ENCODE results near the gene CD164.

CD164 gene

DNA sequence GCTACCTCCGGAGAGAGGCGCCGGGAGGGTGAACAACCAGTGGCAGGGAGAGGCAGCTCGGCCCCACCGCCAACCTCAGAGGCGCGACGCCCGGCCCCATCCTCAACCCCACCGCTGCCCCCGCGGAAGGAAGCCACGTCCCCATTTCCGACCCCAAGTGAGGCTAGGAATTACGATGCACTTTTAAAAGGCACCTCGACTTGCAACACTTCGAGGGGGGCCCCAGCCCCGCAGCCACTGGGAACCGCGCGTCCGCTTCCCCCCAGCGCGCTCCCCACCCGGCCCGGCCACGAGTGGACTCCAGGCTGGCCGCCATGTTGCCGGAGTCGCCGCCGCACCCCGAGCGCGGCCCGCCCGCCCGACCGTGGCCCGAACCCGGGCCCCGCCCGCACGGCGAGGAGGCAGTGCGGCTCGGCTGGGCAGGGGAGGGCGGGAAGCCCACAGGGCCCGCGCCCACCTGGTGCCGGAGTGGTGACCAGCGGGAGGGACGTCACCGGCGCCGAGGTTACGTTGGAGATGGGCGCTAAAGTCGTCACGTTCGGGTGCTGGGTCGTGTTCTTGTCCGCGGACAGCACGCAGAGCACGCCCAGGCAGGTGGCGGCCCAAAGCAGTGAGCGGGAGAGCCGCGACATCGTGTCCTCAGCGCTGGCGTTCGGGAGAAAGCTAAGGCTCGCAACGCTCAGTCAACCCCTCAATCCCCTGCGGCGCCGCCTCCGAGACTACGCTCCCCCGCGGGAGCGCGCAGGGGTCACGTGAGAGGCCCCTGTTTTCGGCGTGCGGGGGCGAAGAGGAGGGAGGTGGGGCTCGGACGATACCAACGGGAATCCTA is at the start of gene CD164:
Gene CD164, minus strand, starts transcription at position 721 of the 829 bp plus-strand sequence. Its CDS starts 89 bp downstream, at position 632.
- FAIRE-seq, result no peak

DNA sequence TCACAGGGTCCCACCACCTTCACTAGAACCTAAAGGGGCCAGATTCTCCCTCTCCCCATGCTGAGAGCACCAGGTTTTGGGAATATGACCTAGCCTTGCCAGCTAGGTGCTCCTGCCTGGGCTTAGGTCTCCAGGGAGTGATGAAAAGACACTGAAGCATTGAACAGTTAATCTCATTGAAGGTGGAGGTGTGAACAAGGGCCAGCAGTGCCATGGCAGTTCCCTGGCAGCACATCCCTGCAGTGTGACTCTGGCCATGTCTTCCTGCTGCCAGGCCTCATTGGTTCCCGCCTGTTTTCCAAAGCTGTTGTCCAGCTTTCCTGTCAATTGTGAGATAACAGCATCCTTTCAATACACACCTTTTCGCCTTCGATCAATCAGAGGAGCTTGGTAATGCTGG is 47.2 kb upstream of the CD164 start:
- FAIRE-seq, result no peak

DNA sequence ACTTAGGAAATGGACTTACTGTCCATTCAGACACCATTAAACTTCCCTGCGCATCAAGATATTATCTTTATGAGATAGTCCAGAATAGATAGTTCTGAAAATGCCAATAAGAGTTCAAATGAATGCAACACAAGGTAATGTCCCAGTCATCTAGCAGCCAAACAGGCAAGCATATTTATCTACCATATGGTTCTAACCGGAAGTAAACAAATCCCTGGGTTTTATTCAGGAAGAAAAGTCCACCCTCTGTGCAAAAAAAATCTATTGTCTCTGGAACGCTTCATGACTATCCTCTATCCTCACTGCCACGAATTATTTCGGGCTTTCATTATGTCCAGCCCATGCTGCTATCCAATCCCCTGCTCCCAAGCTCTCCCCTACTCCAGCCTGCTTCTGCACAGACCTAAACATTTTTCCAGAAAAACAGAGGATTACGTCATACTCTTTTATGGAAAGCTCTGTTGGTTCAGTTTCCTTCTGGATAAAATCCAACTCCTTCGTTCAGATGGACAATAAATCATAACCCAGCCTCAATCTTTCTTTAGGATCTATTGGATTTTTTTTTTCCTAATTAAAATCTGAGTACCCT is 46.7 kb upstream of the CD164 start:
- FAIRE-seq, result no peak

DNA sequence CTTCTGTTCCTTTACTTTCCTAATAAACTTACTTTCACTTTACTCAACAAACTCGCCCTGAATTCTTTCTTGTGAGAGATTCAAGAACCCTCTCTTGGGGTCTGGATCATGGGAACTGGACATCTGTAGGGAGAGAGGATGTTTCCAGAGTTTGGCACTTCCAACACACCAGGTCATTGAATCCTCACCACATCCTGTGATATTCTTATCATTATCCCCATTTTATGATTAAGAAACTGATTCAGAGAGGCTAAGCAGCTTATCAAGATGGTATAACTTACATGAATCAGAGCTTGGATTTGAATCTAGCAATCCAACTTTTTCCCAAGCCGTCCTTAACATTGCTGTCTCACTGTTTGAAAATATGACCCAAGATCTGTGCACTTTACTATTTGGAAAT is 42.7 kb upstream of the CD164 start:
- no peak for FAIRE-seq

DNA sequence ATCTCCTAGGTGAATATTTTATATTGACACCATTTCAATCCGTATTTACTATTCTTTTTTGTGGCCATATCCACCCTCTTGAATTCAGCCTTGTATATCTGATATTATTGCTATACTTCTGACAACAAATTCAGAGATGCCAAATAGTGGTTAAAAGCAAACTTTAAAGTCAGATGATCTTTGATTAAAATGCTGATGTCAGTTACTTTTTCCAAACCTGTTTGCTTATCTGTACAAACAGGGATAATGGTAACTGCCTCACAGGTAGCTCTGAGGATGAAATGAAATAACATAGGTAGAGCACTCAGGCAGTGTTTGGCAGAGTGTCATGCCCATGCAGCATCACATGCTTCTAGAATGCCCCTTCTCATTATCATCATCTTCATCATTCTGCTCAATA is 38.9 kb upstream of the CD164 start:
- no peak for FAIRE-seq

DNA sequence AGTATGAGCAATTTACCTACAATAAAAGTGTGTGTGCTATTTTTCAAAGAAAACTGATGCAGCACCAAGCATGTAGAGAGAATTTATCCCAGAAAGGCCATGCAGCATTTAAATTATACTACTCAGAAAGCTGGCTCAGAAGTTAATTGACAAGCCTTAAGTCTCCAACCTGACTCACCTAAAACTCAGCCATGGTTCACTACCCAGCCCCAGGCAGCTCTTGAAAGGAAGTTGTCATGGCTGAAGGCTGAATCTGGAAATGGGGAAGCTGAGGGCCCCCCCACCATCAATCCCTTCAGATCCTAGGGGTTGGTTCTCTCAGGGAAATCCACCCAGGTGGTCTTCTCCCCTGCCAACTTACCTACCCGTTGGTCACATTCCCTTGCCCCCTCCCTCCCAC is 38.5 kb upstream of the CD164 start:
- no peak for FAIRE-seq

DNA sequence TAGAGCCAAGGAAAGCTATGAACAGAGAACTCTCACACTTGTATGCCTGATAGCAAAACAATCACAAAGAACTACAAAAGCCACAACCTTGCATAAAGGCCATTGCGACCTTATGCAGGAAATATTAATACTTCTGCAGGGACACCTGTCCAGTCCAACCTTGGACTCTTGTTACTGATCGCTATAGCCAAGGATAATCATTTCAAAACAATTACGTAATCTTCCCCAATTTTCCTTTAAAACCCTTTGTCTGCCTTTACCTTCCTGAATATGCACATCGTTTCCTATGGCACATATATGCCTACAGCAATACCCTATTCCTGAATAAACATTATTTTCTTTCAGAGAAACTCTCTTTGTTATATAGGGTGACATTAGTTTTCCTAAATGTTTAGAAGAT is 35.4 kb upstream of the CD164 start:
- FAIRE-seq, result no peak

DNA sequence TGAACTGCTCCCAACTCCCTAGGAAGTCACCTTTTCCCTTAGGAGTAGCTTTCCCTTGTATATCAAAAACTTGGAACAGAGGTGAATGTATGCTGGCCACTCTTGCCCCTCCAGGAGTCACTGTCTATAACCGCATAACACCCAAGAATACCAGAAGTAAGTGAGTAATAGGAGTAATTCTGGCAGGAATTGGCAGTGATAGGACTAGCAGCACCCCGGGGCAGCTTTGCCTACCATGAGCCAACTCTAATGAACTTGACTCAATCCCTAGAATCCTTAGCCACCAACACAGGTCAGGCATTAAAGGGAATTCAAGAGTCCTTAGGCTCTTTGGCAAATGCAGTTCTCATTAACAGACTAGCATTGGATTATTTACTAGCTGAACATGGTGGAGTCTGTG is 28.8 kb upstream of the CD164 start:
- no peak for FAIRE-seq

DNA sequence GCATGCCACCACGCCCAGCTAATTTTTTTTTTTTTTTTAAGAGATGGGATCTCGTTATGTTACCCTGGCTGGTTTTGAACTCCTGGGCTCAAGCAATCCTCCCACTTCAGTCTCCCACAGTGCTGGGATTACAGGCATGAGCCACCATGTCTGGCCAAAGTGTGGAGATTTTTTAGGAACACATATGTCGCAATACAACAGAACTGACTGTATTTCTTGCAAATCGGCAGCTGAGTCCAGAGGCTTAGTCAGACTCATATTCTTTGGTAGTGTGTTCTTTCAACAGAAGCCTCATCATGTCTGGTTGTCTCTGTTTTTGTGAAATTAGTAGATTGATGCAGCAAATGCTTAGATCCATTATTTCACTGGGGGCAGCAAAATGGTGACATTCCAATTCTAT is 23.9 kb upstream of the CD164 start:
- FAIRE-seq, result no peak

DNA sequence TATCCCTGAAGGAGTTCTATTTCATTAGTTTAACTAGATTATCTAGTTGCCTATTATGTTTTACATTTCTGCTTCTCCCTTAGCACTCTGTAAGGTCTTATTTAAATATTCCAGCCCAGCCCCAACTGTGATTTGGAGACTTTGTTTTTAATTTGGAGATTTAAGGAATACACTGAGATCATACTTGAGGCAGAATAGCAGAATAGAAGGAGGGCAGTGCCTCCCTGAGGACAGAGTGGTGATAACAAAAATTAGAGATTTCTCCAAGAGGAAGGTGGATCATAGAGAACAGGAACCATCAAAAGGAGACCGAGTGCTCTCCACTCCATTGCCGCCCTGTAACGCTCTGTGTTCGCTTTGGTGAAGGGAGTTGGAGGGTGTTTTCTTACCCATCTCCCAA is 14.8 kb upstream of the CD164 start:
- FAIRE-seq, result no peak

DNA sequence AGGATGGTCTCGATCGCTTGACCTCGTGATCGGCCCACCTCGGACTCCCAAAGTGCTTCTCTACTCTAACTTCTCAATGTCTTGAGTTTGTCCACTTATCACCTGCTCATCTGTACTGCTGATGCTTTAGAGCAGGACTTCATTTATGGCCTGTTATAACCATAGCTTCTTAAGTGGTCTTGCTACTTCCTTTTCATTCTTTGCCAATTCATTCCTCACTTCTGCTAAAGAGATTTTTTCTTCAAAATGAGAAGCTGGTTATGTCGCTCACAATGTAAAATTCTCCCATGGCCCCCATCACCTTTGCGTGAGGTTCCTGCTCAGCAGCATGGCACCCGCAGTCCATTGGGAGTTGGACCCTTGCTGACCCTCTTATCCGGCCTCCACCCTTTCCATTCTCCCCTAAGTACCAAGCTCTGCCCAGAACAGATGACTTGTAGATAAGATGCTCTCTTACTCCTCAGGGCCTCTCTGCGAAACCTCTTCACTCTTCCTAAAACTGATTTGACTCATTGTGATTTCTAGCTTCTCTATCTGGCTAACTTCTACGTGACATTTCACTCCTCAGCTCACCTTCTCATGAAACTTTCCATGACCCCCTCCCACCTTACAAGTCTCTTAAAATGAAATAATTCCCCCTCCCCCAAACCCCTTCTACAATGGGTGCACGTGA is 13.9 kb upstream of the CD164 start:
- no peak for FAIRE-seq

DNA sequence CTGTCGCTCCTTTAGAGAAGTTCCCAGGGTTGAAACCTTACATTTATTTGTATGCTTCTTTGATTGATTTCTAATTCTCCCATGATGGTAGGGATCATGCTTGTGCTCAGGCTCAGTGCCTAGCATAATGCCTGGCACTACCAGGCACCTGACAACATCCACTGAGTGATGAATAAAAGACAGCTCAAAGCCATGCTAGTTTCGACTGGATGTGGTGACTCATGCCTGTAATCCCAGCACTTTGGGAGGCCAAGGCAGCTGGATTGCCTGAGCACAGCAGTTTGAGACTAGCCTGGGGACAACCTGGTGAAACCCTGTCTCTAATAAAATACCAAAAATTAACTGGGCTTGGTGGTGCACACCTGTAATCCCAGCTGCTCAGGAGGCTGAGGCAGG is 11.6 kb upstream of the CD164 start:
- no peak for FAIRE-seq

DNA sequence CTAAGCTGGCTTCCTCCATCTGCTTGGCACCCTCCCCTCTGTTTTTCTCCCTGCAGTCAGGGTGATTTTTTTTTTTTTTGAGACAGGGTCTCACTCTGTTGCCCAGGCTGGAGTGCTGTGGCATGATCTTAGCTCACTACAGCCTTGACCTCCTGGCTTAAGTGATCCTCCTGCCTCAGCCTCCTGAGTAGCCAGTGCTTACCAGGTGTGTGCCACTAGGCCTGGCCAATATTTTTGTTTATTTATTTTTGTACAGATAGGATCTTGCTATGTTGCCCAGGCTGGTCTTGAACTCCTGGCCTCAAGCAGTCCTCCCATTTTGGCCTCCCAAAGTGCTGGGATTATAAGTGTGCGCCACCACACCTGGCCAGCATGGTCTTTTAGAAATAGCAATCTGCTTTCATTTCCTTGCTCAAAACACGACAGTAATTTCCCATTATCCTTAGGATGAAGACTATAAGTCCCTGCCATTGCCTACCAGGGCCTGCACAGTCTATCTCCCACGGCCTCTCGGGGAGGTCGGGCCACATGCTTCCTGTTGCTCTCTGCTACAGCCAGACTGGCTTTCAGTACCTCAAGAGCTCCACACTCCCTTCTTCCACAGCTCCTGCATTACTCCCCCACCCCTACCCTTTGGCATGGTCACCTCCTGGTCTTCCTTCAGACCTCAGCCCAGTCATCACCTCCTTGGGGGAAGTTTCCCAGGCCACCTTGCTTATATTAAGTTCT is 11.1 kb upstream of the CD164 start:
- no peak for FAIRE-seq

DNA sequence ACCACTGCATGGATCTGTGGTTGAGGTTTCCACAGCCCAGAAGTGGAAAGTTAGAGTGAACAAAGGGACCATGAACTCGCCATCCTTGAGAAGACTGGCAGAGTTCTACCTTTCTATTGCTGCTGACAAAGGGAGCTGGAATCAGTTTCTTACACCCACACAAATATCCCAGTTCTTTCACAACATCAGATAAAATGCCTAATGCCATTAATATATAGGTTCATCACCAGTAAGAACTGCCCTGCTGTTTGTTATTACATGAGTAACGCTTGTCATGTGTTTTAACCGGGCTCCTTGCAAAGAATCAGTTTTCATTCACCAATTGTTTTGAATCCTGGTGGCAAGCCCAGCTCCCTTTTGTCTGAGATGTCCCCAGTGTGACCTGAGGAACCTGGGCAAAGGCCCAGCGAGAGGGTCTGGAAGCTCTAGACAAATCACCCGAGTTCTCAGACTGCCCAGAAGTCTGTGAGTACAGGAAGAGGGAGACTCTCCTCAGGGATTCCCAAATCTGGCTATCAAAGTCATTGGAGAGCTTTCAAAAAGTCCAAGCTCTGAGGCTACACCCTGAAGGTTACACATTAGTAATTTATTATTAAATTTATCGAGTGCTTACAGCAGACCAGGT is 7.5 kb upstream of the CD164 start:
- FAIRE-seq, result no peak

DNA sequence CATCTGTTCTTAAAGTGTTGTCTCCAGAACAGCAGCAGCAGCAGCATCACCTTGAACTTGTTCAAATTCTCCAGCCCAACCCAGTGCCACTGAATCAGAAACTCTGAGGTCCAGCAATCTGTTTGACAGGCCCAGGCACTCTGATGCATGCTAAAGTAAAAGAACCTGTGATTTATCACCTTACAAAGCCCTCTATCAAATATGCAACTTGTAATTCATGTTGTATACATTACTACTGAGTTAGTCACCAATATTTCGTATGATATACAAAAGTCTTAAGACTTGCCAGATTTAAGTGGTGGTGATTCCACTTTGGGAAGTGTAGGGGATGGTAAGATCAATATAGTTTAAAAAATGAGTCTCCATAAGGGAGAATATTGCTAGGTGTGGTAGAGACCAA is 6.0 kb upstream of the CD164 start:
- FAIRE-seq, result no peak

DNA sequence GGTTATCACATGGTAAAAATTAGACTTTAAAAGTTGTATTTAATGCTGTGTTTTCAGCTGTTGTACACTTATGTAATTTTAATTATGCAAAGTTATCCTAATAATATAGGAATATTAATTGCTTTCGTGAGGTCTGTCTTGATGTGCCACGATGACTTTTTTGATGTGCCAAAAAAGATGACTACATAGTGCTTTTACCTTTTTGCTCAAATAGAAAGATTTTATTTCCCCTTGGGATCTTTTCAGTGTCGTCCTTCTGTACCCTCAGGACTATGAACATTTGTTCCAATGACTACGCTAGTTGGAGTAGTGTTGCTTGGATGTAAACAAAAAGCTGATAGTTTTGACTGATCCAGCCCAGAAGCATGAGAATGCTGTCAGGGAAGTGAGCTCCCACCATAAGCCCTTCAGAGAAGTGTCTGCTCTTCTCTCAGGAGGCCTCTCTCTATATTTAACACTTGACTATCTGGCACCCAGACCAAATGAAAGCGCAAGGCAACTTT is 1.2 kb upstream of the CD164 start:
- no peak for FAIRE-seq

DNA sequence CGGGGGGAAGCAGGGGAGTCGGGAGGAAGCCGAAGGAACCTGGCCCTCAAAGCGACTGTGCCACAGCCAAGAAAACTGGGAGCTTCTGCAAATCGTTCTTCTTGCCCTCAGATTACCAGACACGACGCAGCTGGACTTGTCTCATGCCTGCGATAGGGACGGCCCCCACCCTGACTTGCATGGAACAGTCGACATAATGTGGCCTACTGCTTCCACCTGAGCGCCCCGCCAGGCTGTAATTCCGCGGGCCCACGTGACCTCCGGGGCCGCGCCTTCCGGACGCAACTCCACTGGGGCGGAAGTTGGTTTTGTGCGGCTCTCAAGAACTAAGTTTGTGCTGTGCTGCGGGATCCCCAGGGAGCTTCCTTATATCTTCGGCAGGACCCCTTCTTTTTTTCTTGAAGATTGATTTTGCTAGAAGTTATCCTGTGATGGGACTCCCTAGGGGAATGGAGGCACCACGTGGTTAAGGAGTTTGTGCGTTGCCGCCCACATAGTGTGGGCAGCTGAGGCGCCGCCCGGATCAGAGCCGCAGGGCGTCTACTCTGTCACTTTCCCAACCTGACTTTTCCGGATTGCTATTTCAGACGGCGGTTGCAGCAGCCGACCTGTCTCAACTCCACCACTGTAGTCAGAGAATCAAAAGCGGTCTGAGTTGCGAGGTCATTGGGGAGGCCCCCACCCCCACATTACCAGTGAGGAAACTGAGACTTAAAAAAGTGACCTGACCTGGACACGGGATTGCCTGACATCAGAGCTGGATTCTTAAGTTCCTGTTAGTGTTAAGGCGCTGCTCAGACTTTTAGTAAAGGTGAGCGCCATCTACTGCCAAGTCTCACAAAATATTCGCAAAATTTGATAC is 540 bp upstream of the CD164 start:
- FAIRE-seq, result peak; percentile 85

DNA sequence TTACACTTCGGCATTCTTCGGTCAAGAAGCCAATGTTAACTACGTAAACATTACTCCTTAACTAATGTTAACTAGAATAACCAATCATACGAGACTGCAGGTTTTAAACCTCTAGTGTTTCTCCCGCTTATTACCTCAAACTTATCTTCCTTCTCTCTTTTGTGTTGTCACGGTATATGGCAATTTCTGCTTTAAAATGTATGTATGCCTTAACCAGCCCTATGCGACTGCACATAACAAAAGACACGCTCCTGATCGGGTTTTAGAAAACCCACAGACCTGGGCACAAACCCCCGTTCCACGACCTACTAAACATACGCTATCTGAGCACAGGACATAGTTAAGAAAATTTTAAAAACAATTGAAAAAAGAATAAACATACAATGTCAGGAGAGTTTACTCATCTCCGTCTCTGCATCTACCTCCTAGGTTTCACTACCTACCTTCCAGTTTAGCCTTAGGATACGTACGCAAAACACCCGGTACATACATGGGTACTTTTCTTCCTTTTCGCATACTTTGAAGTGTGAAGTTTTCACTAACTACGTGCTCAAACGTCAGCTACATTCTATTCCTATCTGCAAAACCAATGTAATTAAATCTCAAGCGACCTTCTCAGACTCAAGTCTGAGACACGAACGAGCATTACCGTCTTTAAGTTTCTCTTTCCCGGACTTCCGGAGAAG is 1.1 kb downstream of the CD164 start:
- no peak for FAIRE-seq

DNA sequence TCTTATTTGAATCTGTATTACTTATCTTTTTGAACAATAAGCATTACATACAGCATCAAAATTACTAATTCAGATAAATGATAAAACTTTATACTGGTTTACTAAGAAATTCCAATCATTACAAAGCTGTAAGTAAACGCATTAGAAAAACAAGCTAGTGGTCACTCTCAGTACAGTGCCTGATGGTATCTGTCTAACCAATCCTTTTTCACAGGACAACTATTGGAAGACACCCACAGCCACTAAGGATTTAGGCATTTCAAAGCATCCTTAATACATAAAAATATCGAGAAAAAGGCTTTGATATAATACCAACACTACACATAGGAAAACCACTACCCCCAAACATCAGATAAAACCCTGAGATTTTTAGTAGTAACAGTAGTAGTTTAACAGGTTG is 2.6 kb downstream of the CD164 start:
- FAIRE-seq, result no peak

DNA sequence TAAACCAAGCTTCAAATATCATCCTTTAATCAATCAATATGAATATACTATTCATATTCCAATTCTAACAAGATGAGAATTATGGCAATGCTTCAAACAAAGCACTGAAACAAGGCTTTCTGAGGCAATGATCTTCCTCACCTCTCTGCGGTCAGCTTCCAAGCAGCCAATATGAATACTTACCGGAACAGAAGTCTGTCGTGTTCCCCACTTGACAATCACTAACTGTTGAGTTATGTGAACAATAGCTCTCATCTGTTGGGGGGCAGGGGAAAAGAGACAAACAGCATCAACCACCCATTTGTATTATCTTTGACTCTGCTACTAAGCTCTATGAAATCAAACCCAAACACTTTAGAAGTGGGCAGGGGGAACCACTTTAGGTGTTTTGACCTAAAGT is 4.5 kb downstream of the CD164 start:
- no peak for FAIRE-seq

DNA sequence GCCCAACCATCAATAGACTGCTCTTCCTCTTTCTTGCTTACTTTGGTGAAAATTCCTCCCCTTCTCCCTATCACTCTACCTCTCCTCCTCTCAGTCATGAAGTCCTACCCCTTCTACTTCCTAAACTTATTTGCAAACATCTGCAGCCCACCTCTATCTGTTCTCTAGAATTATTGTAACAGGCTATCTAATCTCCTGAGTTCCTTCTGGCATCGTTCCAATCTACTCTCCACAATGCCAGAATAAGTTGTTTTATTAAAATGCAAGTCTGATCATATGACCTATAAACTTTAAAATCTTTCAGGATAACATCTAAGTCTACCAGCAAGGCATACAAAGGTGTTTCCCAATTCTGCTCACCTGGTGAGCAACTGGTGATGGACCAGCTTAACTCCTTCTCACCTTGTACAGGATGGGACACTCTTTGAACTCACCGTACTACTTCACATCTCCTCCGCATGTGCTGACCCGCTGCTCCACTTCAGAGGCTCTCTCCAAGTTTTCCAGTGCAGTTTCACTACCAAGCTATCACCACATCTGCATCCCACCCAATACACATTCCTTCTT is 7.9 kb downstream of the CD164 start:
- no peak for FAIRE-seq

All from endometrium (tissue), 2 donors.